ENCODE measurements around the gene DDR2.
A peak's percentile ranks its signal among the peaks of the same experiment; 100 is the strongest.

DDR2 gene

DNA sequence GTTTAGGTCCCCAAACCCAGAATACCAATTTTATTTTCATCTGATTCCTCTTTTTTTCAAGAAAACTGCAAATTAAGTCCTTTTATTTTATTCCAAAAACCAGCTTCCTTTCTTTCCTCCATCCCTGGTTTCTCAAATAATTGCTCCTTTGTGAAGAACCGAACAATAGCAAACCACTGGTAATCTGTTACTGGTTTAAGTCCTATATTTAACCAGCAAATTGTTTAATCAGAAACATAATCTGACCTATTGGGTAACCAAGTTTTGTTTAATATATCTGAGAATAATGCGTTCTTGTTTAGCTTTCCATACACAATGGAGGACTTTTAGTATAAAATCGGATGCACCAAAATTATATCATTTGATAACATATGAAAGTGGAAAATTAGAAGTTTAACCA, 13.2 kb upstream of the DDR2 start:
- no peak for DNase-seq (ENCODE audit: low read depth)
- no peak overlapping the region for H3K4me3 ChIP-seq (ENCODE audit: low read depth, low read length)
- no peak for TF ChIP-seq CTCF (IDR thresholded peaks at IDR 0.05; ENCODE audit: insufficient read depth, low read depth, low read length, missing control alignments)

- no peak for TF ChIP-seq CTCF (IDR thresholded peaks at IDR 0.05; ENCODE audit: insufficient read depth, low read depth, low read length, missing control alignments)
- no peak for DNase-seq (ENCODE audit: low read depth)
These were observed 11.0 kb upstream of the DDR2 start for GRCh38 chr1:162621256-162621655.

DNA sequence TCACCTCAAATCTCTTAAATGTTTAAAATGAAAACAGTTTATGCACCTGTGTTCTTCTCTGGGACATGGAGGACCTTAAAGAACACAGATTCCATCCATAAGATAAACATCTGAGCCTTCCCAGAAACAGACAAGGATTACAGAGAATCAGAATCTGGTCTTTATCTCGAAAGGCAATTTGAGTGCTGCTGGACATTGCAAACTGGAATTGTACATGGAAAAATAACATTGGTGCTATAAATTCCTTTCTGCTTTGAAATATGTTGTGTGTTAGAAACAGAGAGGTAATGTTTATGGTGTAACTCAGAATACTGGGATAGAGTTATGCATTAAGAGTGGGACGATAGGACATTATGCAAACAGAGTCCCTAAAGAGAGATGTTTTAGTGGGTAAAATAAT, 6.6 kb upstream of the DDR2 start:
- no peak overlapping the region for H3K4me3 ChIP-seq (ENCODE audit: low read depth, low read length)
- no peak for TF ChIP-seq CTCF (IDR thresholded peaks at IDR 0.05; ENCODE audit: insufficient read depth, low read depth, low read length, missing control alignments)
- DNase-seq (ENCODE audit: low read depth): no peak

More at GRCh38 chr1:162621256-162621655, 11.0 kb upstream of the DDR2 start:
- no peak overlapping the region for H3K4me3 ChIP-seq (ENCODE audit: low read depth, low read length)

DNA sequence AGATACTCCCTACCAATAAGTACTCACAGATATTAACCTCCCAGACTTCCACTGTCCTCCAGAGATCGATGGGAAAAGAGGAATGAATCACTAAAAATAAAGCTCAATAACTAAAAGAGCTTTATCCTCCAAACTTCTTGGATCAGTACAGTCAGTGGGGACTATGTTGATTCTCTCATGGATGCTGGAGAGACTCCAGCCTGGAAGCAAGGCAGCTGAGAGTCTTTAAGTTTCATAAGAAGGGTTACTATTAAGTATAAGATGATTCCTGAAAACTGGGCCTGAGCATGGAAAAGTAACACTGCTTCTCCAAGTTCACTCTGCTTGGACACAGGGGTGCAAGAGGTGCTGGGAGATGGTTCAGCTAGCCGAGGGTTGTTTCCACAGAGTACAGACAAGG, 6.2 kb upstream of the DDR2 start:
- no peak for DNase-seq (ENCODE audit: low read depth)
- TF ChIP-seq CTCF (IDR thresholded peaks at IDR 0.05; ENCODE audit: insufficient read depth, low read depth, low read length, missing control alignments): no peak
- H3K4me3 ChIP-seq (ENCODE audit: low read depth, low read length): no peak overlapping the region

GRCh38 chr1:162626761-162627160, 5.5 kb upstream of the DDR2 start:
- TF ChIP-seq CTCF (IDR thresholded peaks at IDR 0.05; ENCODE audit: insufficient read depth, low read depth, low read length, missing control alignments): no peak
- peak; percentile 52 for DNase-seq (ENCODE audit: low read depth)
- no peak overlapping the region; the same call in 1 of the 2 replicates for H3K4me3 ChIP-seq (ENCODE audit: low read depth, low read length)

GRCh38 chr1:162627662-162628296, 4.5 kb upstream of the DDR2 start:
- DNase-seq (ENCODE audit: low read depth): peak; percentile 60
- peak; percentile 40 for TF ChIP-seq CTCF (IDR thresholded peaks at IDR 0.05; ENCODE audit: insufficient read depth, low read depth, low read length, missing control alignments)
- no peak overlapping the region for H3K4me3 ChIP-seq (ENCODE audit: low read depth, low read length)

DNA sequence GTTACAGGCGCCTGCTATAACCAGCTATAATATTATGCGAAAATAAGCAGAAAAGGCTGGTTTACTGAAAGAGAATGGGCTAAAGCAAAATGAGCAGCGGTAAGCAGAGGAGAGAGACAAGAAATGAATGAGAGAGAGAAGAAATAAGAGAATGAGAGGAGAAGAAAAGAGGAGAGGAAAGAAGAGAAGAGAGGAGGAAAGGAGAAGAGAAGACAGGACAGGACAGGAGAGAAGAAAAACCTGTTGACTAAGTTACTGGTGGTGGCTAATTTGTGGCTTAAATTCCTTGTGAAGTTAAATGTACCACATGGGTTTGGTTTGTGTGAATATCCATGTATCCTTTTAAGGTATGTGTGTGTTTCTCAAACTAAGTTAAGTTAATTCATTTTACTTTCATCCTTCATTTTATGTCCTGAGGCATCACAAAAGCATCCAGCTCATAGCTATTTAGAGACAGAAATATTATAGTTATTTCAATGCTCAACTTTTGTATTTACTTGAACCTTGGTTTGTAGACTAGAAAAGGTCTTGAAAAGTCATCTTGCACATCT, 3.1 kb upstream of the DDR2 start:
- H3K4me3 ChIP-seq (ENCODE audit: low read depth, low read length): no peak overlapping the region
- DNase-seq (ENCODE audit: low read depth): no peak
- TF ChIP-seq CTCF (IDR thresholded peaks at IDR 0.05; ENCODE audit: insufficient read depth, low read depth, low read length, missing control alignments): no peak
